Fibroblast of villous mesenchyme (primary cell): Measurements from ENCODE around the gene FBXL15. TPM values are rescaled to one million over a fixed set of nuclear protein-coding genes. Genes with fewer than 3 reads are reported as not detected.

Experiments
- DNase-seq: peaks from one replicate; pipeline ENCODE4 v3.0.0-alpha.2; 2010; ENCODE audit warnings: low read depth
- H3K4me3 ChIP-seq: 2 replicates; pipeline ENCODE4 v1.5.1; 2011; ENCODE audit warnings: low read depth, mild to moderate bottlenecking, low read length
- total RNA-seq: library from RNA; depleted of rRNA; stranded (reverse); fragments of >200 nt; gene quantifications from 2 replicates; pipeline ENCODE4 v1.2.3, GENCODE V29; 2012
- TF ChIP-seq, protein P1 (sequence below): IDR thresholded peaks from 2 replicates; pipeline ENCODE4 v1.5.1; 2012; ENCODE audit warnings: low read depth, mild to moderate bottlenecking, low read length; ENCODE audit not compliant: insufficient read depth

Gene FBXL15
- total RNA-seq, 1 donor = 4.3 TPM

DNA sequence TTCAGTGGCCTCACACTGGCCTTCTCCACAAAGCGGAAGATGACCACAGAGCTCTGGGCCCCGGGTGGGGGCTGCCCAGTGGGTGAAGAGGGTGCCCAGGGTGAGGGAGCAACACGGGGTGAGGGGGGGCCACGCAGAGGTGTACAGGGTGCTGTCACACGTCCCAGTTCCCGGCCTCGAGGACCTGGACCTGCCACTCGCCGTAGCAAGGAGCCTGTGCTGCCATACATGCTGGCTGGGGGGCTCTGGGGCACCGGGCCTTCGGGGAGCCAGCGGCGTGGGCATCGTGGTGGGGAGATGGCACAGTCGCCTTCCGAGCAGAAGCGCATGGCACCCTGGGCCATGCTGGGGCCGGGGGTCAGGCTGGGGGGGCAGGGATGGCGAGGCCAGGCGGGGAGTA is 3.9 kb upstream of the FBXL15 start:
- DNase-seq = no peak
- no peak overlapping the region for H3K4me3 ChIP-seq
- TF ChIP-seq, protein P1, sequence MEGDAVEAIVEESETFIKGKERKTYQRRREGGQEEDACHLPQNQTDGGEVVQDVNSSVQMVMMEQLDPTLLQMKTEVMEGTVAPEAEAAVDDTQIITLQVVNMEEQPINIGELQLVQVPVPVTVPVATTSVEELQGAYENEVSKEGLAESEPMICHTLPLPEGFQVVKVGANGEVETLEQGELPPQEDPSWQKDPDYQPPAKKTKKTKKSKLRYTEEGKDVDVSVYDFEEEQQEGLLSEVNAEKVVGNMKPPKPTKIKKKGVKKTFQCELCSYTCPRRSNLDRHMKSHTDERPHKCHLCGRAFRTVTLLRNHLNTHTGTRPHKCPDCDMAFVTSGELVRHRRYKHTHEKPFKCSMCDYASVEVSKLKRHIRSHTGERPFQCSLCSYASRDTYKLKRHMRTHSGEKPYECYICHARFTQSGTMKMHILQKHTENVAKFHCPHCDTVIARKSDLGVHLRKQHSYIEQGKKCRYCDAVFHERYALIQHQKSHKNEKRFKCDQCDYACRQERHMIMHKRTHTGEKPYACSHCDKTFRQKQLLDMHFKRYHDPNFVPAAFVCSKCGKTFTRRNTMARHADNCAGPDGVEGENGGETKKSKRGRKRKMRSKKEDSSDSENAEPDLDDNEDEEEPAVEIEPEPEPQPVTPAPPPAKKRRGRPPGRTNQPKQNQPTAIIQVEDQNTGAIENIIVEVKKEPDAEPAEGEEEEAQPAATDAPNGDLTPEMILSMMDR = no peak

DNA sequence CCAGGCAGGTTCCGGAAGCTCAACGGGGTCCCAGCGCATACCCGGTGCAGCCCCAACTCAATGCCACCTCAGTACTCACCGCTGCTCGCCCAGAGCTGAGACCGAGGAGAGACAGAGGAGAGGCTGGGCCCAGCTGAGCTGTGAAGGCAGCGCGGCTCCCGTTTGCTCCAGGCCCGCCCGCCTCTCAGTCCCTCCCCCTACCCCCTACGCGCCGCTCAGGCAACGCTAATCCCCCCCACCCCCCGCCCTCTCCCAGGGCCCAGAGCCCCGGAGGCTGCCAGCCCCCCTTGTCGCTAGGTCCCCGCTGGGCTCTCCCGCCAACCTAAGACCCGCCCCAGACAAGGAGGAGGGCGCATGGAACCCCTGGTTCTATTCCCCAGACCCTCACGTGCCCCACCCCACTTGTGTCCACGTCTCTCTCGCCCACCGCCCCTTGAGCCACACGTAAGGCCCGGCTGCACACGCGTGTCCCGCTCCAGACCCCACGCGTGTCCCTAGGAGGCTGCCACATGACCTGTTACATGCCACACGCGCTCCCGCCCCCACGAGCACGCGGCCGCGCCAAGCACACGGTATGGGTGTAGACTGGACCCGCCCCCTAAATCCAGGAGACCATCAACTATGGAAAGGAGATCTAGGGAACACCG is 1.9 kb upstream of the FBXL15 start, which contains the start of gene PSD:
Gene PSD, minus strand, starts transcription at position 164 of the 647 bp plus-strand sequence. CDS start 1,747 bp downstream, outside the sequence.
- TF ChIP-seq, protein P1 = no peak

DNA sequence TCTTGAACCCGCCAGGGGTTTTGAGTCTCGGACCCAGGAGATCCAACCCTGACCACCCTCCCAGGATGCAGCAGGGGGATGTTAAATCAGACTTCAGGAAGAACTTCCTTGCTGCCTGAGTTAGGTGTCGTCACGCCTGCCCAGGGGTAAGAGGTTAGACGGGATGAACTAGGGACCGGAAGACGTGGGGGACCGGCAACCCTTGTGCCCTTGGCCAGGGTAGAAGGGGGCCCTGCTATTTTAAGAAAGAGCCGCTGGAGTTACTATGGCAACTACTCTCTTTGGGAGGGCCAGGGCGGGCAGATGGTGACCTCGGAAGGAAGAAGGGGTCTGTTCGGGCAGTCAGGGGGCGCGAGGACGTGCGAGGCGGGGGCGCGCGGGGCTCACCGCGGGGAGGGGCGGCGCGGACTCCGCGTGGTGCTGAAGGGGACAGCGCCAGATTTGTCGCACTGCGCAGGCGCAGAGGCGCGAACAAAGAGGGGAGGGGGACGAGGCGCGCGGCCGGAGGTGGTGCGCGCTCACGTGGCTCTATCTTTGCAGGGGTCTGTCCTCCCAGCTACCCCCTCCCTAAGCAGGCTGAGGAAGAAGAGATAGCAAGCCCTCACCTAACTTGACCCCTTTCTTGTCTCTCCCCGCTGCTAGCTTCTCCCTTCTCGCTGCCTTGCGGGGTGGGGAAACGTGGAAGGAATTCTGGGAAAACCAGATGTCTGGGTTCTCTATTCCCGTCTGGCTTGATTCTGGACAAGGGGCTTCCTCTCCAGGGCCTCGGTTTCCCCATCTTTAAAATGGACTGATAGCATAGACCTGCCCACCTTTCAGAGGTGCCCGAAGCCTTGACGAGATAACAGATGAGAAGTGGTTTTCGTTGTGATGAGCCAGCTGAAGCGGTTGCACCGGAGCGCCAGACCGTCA is 1.1 kb upstream of the FBXL15 start:
- TF ChIP-seq, protein P1 = no peak
- no peak for DNase-seq
- H3K4me3 ChIP-seq = peak overlapping the region; percentile 89

More for the DNA sequence above, 1.9 kb upstream of the FBXL15 start, which contains the start of gene PSD:
- DNase-seq = no peak
- peak within 1 kb of the TSS; percentile 89 for H3K4me3 ChIP-seq

DNA sequence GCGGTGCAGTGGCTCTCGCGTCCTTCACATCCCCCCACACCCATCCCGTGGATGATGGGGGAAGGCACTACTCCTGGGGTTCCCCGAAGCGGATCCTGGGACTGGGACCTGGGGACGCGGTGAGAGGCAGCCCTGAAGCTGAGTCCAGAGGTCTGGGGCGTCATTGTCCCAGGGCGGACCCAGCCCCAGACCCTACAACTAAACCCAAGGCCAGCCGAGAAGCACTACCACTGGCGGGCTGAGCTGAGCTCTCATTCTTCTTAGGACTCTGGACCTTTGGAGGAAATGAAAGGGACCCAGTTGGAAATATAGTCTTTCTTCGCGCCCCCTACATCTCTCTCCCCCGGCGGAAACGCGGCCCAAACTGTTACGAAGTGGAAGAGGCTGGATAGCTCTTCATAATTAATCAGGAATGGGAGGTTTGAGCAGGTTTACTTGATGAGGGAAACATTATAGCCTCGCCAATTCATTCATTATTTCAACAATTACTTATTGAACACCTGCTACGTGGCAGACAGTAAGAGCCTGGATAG is 389 bp upstream of the FBXL15 start:
- DNase-seq = no peak
- TF ChIP-seq, protein P1 = no peak
- H3K4me3 ChIP-seq = peak overlapping the region; percentile 89

DNA sequence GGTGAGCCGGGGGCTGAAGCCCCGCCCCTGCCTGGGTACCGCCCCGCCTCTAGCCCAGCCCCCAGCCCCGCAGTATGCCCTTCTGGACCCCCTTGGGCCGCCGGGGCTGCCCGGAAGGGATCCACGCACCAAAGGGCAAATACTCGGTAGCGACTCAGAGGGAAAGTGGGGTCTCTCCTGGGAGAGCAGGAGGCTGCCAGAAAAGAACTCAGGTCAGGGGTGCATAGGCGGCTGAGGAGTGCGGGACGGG is 796 bp downstream of the FBXL15 start:
- TF ChIP-seq, protein P1 = no peak
- DNase-seq = no peak

DNA sequence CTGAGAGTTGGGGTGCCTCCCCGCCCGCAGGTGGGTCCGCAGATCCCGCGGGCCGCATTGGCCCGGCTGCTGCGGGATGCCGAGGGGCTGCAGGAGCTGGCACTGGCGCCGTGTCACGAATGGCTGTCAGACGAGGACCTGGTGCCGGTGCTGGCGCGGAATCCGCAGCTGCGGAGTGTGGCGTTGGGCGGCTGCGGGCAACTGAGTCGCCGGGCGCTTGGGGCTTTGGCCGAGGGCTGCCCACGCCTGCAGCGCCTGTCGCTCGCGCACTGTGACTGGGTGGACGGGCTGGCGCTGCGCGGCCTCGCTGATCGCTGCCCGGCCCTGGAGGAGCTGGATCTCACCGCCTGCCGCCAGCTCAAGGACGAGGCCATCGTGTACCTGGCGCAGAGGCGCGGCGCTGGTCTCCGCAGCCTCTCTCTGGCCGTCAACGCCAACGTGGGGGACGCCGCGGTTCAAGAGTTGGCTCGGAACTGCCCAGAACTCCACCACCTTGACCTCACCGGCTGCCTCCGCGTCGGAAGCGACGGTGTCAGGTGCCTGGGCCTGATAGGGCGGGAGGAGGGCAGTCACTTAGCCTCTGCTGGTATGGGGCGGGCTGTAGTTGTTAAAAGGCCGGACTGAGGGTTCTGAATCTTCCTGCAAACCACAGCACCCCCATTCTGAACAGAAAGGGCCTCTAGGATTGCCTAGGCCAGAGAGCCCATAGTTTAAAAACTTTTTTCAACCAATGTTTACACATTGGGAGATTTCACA is 1.3 kb downstream of the FBXL15 start:
- TF ChIP-seq, protein P1 = no peak
- DNase-seq = no peak
- H3K4me3 ChIP-seq = peak overlapping the region; percentile 89

More for the DNA sequence above, 796 bp downstream of the FBXL15 start:
- H3K4me3 ChIP-seq = peak overlapping the region; percentile 89
